HEK293T (cell line): Measurements from ENCODE around the gene DNAAF1.
"Not testable (repeated sequence)": the region's sequence is repeated elsewhere in the genome, so short reads cannot be mapped to it uniquely, and the experiment has no call there.

Experiments used
- ARNT ChIP-seq: fragments of 450-650 bp; IDR thresholded peaks from 2 replicates; pipeline ENCODE4 v1.6.1; 2017; ENCODE audit warnings: mild to moderate bottlenecking
- BHLHE40 ChIP-seq: fragments of 450-650 bp; IDR thresholded peaks from 2 replicates; pipeline ENCODE4 v1.6.1; 2016; ENCODE audit warnings: mild to moderate bottlenecking, moderate library complexity, borderline replicate concordance
- CTBP1 ChIP-seq: fragments of 450-650 bp; IDR thresholded peaks from 2 replicates; pipeline ENCODE4 v1.6.1; 2016; ENCODE audit warnings: borderline replicate concordance
- ELF4 ChIP-seq: fragments of 450-650 bp; IDR thresholded peaks from 2 replicates; pipeline ENCODE4 v1.6.1; 2017; ENCODE audit warnings: antibody characterized with exemption
- FOXK2 ChIP-seq: fragments of 450-650 bp; IDR thresholded peaks from 2 replicates; pipeline ENCODE4 v1.6.1; 2016; ENCODE audit warnings: mild to moderate bottlenecking
- FOXM1 ChIP-seq: fragments of 450-650 bp; IDR thresholded peaks from 2 replicates; pipeline ENCODE4 v1.6.1; 2017; ENCODE audit warnings: mild to moderate bottlenecking, borderline replicate concordance
- HDGF ChIP-seq: fragments of 450-650 bp; IDR thresholded peaks from 2 replicates; pipeline ENCODE4 v1.6.1; 2017; ENCODE audit warnings: antibody characterized with exemption, borderline replicate concordance
- L3MBTL2 ChIP-seq: fragments of 450-650 bp; conservative IDR thresholded peaks from 2 replicates; pipeline ENCODE4 v1.6.1; 2016; ENCODE audit warnings: mild to moderate bottlenecking
- LEF1 ChIP-seq: fragments of 450-650 bp; IDR thresholded peaks from 2 replicates; pipeline ENCODE4 v1.6.1; 2017; ENCODE audit warnings: mild to moderate bottlenecking, borderline replicate concordance
- NFRKB ChIP-seq: fragments of 450-650 bp; IDR thresholded peaks from 2 replicates; pipeline ENCODE4 v1.6.1; 2016; ENCODE audit warnings: mild to moderate bottlenecking, moderate library complexity
- PKNOX1 ChIP-seq: fragments of 450-650 bp; IDR thresholded peaks from 2 replicates; pipeline ENCODE4 v1.6.1; 2016
- SP1 ChIP-seq: fragments of 450-650 bp; IDR thresholded peaks from 2 replicates; pipeline ENCODE4 v1.6.1; 2017
- SUZ12 ChIP-seq: fragments of 450-650 bp; IDR thresholded peaks from 2 replicates; pipeline ENCODE4 v1.6.1; 2016; ENCODE audit warnings: mild to moderate bottlenecking
- ZNF384 ChIP-seq: fragments of 450-650 bp; IDR thresholded peaks from 2 replicates; pipeline ENCODE4 v1.6.1; 2016

GRCh38 chr16:84204551-84204950 is 59.4 kb downstream of the DNAAF1 start:
- not testable (repeated sequence) for TF ChIP-seq FOXK2, FOXM1, SP1, HDGF, SUZ12, ELF4, ZNF384, BHLHE40, ARNT, L3MBTL2, NFRKB, PKNOX1, CTBP1, LEF1
